Kidney (tissue), 14 donors: ENCODE results near the gene APBB2. TPM values are rescaled to one million over a fixed set of nuclear protein-coding genes. Genes with fewer than 3 reads are reported as not detected.

Source experiments
- DNase-seq, 5 donors: peaks; one replicate each; pipeline ENCODE4 v3.0.0-alpha.2; 2013 to 2020
- FAIRE-seq: peaks from 2 replicates; lab custom pipeline; 2012; peaks lifted over from hg19 to GRCh38; lab: Jason Lieb, UNC
- H3K27ac ChIP-seq, 2 donors: one replicate each; pipeline ENCODE4 v1.7.0; 2013; ENCODE audit warnings: low read depth in 2 of 2, low read length in 2 of 2, inconsistent platforms in 1 of 2
- H3K27me3 ChIP-seq: one replicate; pipeline ENCODE4 v1.7.1; 2013; ENCODE audit warnings: low read length, inconsistent platforms; ENCODE audit not compliant: control insufficient read depth, insufficient read depth
- H3K36me3 ChIP-seq, 3 donors: one replicate each; pipeline versions ENCODE4 v1.7.0 to v1.7.1; 2013; ENCODE audit warnings: low read length in 3 of 3, control low read depth in 1 of 3, inconsistent platforms in 1 of 3; ENCODE audit not compliant: insufficient read depth in 3 of 3, control insufficient read depth in 2 of 3
- H3K4me1 ChIP-seq, 3 donors: one replicate each; pipeline versions ENCODE4 v1.7.0 to v1.7.1; 2013; ENCODE audit warnings: low read length in 3 of 3, inconsistent platforms in 1 of 3, low read depth in 1 of 3; ENCODE audit not compliant: control insufficient read depth in 2 of 3, insufficient read depth in 2 of 3
- H3K4me3 ChIP-seq, 3 donors: one replicate each; pipeline versions ENCODE4 v1.7.0 to v1.8.1; 2013; ENCODE audit warnings: low read length in 3 of 3, control low read depth in 1 of 3, inconsistent platforms in 1 of 3
- H3K9ac ChIP-seq, 3 donors: one replicate each; pipeline versions ENCODE4 v1.7.0 to v1.7.1; 2013; ENCODE audit warnings: low read length in 3 of 3, control low read depth in 1 of 3, inconsistent platforms in 1 of 3
- H3K9me3 ChIP-seq, 3 donors: one replicate each; pipeline versions ENCODE4 v1.7.0 to v1.7.1; 2013; ENCODE audit warnings: low read length in 3 of 3, control low read depth in 1 of 3, inconsistent platforms in 1 of 3; ENCODE audit not compliant: control insufficient read depth in 2 of 3, insufficient read depth in 1 of 3
- CTCF ChIP-seq: IDR thresholded peaks from 3 replicates; pipeline ENCODE4 v1.5.1; 2012; ENCODE audit warnings: mild to moderate bottlenecking, moderate library complexity, borderline replicate concordance; ENCODE audit not compliant: insufficient read depth; ENCODE audit errors: extremely low read depth
- intact Hi-C: fragments of 100-400 bp; cut with DNase I; formaldehyde crosslinking; loops from one replicate; pipeline ENCODE4 v1.11.1; 2022
- polyA plus RNA-seq: library from polyadenylated mRNA; stranded (reverse); fragments of 350-450 nt; fragmentation: Illumina TruSeq; extraction: RNeasy Lipid Tissue Mini Kit (QIAGEN cat#74804); gene quantifications from one replicate; pipeline ENCODE4 v1.2.3, GENCODE V29; 2014; ENCODE audit warnings: low read depth, low replicate concordance; ENCODE audit not compliant: insufficient read depth
- total RNA-seq: library from RNA; stranded (reverse); fragmentation: NEBNext Ultra II Directional; extraction: Animal tissue kit (Norgen Biotek cat#: 25700); gene quantifications from one replicate; pipeline ENCODE4 v1.2.1, GENCODE V29; 2021
- donor health status: control.
- donor health status: control.
- donor health status: control.
- donor health status: control.
- donor health status: control.
- donor health status: DM: yes; HTN: yes; CAD: no.
- donor health status: Normal renal cell carcinoma (clear cell type).

APBB2 gene
- total and polyA plus RNA-seq, 2 donors from 2014 or later = 13.4 to 65.6 TPM

GRCh38 chr4:40962551-40963180, 251.7 kb downstream of the APBB2 start:
- no peaks in the 10 kb centered on the region for H3K36me3 ChIP-seq
- FAIRE-seq (no peak), DNase-seq (peak in 2 of 5 donors; percentile 31 to 71)
- H3K27ac ChIP-seq = no peak overlapping the region
- no peaks in the 10 kb centered on the region for H3K9me3 ChIP-seq
- intact Hi-C loops = no loop called here
- no peak overlapping the region for H3K9ac ChIP-seq
- no peak for TF ChIP-seq CTCF
- no peak overlapping the region for H3K4me3 ChIP-seq
- H3K27me3 ChIP-seq = no peaks in the 10 kb centered on the region
- no peaks in the 10 kb centered on the region for H3K4me1 ChIP-seq

- intact Hi-C loops = no loop called here
Observed at GRCh38 chr4:40960941-40961340, 253.4 kb downstream of the APBB2 start.

GRCh38 chr4:40957281-40957680, 257.1 kb downstream of the APBB2 start:
- intact Hi-C loops = no loop called here
- Histone ChIP-seq H3K4me3 (no peak overlapping the region), H3K27ac (no peak overlapping the region), H3K4me1 (peaks cover 0 to 16% (median 9%) of the 10 kb centered on the region in 3 donors), H3K9ac (no peak overlapping the region), H3K36me3 (no peaks in the 10 kb centered on the region), H3K9me3 (no peaks in the 10 kb centered on the region), H3K27me3 (no peaks in the 10 kb centered on the region)
- no peak for DNase-seq
- no peak for FAIRE-seq
- no peak for TF ChIP-seq CTCF

More at GRCh38 chr4:40960941-40961340, 253.4 kb downstream of the APBB2 start:
- Histone ChIP-seq H3K9ac (no peak overlapping the region), H3K27me3 (no peaks in the 10 kb centered on the region), H3K4me1 (no peaks in the 10 kb centered on the region), H3K9me3 (no peaks in the 10 kb centered on the region), H3K4me3 (no peak overlapping the region), H3K36me3 (no peaks in the 10 kb centered on the region), H3K27ac (no peak overlapping the region)
- no peak for TF ChIP-seq CTCF
- DNase-seq (no peak), FAIRE-seq (no peak)
